Liver (tissue), 1 donor: ENCODE data around the gene GREB1L.

Experiments
- YY1 ChIP-seq: IDR thresholded peaks from 2 replicates; pipeline ENCODE4 v1.6.1; 2016; ENCODE audit warnings: antibody characterized with exemption, mild to moderate bottlenecking
- TF ChIP-seq, protein P1 (sequence below): IDR thresholded peaks from 2 replicates; pipeline ENCODE4 v1.6.1; 2016; ENCODE audit warnings: antibody characterized with exemption

DNA sequence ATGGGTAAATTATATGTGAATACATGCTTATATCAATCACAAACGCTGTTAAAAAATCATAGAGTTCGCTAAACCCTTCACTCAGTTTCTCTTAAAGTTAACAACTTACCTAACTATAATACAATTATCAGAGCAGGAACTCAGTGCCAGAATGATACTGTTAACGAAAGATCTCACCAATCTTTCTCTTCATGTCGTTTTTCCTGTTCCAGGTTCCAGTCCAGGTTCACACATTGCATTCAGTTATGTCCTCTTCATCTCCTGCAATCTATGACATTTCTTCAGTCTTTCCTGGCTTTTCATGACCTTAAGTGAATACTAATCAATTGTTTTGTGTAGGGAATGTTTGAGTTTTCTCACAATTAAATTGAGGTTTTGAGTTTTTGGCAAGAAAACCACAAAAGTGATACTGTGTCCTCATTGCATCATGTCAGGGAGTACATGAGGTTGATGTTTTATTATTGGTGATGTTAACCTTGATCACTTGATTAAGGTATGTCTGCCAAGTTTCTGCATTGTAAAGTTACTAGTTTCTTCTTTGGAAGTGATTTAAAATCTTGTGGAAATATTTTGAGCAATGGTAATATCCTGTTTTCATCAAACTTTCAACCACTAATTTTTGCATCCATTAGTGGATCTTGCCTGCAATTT, 226.6 kb downstream of the GREB1L start:
- TF ChIP-seq, protein P1, sequence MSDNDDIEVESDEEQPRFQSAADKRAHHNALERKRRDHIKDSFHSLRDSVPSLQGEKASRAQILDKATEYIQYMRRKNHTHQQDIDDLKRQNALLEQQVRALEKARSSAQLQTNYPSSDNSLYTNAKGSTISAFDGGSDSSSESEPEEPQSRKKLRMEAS = peak; percentile 29
- peak; percentile 44 for TF ChIP-seq YY1
